ENCODE data around the gene IQCK. TPM values are rescaled to one million over a fixed set of nuclear protein-coding genes. Genes with fewer than 3 reads are reported as not detected.

IQCK gene
- total and polyA plus RNA-seq, 10 donors = 3.6 to 19.9 (median 7.4) TPM

DNA sequence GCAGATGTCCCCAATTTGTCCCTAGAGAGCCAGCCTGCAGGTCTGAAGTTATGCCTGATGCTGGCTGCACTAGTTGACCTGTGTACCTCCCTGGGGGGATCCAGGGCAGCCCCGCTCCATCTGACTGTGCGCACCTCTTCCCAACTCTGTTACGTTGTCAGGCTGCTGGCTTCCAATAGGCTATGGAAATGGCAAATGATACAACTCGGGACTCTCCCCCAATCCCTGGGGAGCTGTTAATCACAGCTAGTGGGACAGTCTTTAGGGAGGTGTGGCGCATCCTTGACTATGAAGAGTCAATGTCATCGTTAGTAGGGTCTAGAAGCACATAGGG is 136.4 kb downstream of the IQCK start:
- Histone ChIP-seq H3K36me3 (no peaks in the 10 kb centered on the region), H3K4me1 (peaks cover 0 to 9% (median 0%) of the 10 kb centered on the region in 6 donors), H3K27me3 (replicated peaks in 1 of 7) (no peaks in the 10 kb centered on the region), H3K4me3 (no peak overlapping the region), H3K27ac (no peak overlapping the region), H3K9me3 (no peaks in the 10 kb centered on the region)
- intact Hi-C loops (cut with DNase I; ENCODE audit: low total_unique reads) = no loop called here
- WGBS, 5 donors = 79 to 88% (median 87%) methylated on average over 6 of the region's 6 CpGs
- TF ChIP-seq, protein P1, sequence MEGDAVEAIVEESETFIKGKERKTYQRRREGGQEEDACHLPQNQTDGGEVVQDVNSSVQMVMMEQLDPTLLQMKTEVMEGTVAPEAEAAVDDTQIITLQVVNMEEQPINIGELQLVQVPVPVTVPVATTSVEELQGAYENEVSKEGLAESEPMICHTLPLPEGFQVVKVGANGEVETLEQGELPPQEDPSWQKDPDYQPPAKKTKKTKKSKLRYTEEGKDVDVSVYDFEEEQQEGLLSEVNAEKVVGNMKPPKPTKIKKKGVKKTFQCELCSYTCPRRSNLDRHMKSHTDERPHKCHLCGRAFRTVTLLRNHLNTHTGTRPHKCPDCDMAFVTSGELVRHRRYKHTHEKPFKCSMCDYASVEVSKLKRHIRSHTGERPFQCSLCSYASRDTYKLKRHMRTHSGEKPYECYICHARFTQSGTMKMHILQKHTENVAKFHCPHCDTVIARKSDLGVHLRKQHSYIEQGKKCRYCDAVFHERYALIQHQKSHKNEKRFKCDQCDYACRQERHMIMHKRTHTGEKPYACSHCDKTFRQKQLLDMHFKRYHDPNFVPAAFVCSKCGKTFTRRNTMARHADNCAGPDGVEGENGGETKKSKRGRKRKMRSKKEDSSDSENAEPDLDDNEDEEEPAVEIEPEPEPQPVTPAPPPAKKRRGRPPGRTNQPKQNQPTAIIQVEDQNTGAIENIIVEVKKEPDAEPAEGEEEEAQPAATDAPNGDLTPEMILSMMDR (IDR thresholded peaks at IDR 0.05 in 8 of 11, conservative IDR thresholded peaks at IDR 0.05 in 3 of 11) = no peak
- no peak for TF ChIP-seq POLR2A (IDR thresholded peaks at IDR 0.05)
- no peak for TF ChIP-seq POLR2AphosphoS5 (IDR thresholded peaks at IDR 0.05)
- no peak for DNase-seq

DNA sequence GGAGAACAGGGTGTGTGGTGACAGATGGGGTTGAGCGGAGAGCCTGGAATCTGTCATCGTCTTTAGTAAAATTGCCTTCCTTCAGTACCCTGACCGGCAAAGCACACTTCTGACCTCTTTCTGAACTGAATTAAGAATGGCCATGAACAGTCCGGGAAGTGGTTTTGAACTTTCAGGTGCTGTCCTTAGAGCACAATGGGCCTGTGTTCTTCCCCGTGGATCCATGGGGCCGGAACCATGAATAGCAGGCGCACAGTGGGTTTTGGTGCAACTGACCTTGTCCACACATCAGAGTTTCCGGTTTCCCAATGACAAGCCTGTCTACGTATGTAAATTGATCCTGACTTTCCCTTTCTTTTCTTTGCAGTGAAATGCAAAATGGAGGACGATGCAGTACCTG is 138.0 kb downstream of the IQCK start:
- WGBS, 5 donors = 70 to 85% (median 78%) methylated on average over 10 of the region's 10 CpGs
- H3K27me3 ChIP-seq (replicated peaks in 1 of 7) = no peaks in the 10 kb centered on the region
- H3K9me3 ChIP-seq = no peaks in the 10 kb centered on the region
- no peak overlapping the region for H3K4me3 ChIP-seq
- H3K27ac ChIP-seq = no peak overlapping the region
- TF ChIP-seq, protein P1 (IDR thresholded peaks at IDR 0.05 in 8 of 11, conservative IDR thresholded peaks at IDR 0.05 in 3 of 11) = no peak
- no peak for TF ChIP-seq POLR2A (IDR thresholded peaks at IDR 0.05)
- TF ChIP-seq POLR2AphosphoS5 (IDR thresholded peaks at IDR 0.05) = no peak
- intact Hi-C loops (cut with DNase I; ENCODE audit: low total_unique reads) = no loop called here
- peaks cover 0 to 6% (median 0%) of the 10 kb centered on the region in 6 donors for H3K4me1 ChIP-seq
- DNase-seq = no peak
- no peaks in the 10 kb centered on the region for H3K36me3 ChIP-seq

DNA sequence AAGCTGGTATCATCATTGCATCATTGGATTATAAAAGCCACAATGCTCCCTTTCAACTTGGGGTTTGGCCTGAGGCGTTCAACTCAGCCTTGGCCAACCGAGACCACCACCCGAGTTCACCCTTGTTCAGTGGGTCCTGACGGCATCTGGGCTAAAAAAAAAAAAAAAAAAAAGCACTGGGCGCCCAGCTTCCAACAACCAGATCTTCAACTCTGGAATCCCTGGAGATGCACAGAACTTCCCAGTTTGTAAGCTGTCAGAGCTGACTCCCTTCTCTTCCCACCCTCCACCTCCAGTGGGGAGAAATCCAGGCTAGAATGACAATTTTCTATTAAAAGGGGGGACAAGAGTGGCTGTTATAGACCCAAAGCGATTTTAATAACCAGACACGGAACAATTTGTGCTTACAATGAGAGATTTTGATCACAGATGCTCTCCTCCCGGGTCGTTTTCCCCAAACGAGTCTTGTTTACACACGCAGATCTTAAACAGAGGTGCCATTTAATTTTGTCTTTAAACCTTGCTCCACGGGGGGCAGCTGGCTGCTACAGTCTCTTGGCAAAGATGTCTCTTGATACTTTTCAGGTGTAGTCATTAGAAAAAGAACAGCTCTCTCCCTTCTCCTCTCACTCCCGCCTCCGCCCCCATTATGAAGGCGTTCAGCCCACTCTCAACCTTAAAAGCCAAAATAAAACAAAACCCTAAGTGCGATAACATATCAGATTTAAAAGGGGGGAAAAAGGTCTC is 139.7 kb downstream of the IQCK start:
- 82 to 90% (median 84%) methylated on average over 16 of the region's 16 CpGs for WGBS, 5 donors
- TF ChIP-seq POLR2A (IDR thresholded peaks at IDR 0.05) (no peak), POLR2AphosphoS5 (IDR thresholded peaks at IDR 0.05) (no peak)
- TF ChIP-seq, protein P1 (IDR thresholded peaks at IDR 0.05 in 8 of 11, conservative IDR thresholded peaks at IDR 0.05 in 3 of 11) = no peak
- intact Hi-C loops (cut with DNase I; ENCODE audit: low total_unique reads) = no loop called here
- Histone ChIP-seq H3K27me3 (replicated peaks in 1 of 7) (no peaks in the 10 kb centered on the region), H3K4me3 (no peak overlapping the region), H3K9me3 (no peaks in the 10 kb centered on the region), H3K27ac (no peak overlapping the region), H3K4me1 (no peaks in the 10 kb centered on the region), H3K36me3 (no peaks in the 10 kb centered on the region)
- DNase-seq = no peak

DNA sequence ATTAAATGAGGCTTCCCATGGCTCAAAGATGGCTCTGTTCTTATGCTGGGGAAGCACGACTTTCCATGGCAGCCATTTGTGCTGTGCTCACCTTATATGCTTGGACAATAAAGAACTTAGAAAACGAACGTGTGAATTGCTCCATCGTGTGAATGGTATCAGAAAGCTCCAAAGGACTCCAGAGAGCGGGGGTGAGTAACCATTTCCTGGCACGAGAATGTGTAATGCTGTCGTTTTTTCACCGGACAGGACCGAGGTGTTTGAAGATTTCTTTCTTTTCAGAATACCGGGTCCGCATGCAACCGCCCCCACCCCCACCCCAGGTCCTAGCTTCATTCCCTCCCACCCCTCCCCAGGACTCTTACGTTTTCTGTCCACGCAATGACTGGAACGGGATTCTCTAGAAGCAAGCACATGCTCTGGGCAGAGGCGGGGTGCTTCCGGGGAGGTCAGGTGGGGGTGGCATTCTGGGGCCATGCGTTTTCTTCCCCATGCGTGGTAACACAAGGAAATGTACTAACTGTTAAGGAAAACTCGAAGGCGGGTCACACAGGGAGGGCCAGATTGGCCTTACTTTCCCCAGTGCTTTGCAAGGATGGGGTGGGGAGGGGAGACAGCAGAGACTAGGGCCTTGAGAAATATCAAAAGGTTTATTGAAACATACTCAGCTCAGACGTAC is 140.4 kb downstream of the IQCK start:
- H3K4me3 ChIP-seq = no peak overlapping the region
- DNase-seq = peak; percentile 24
- no peaks in the 10 kb centered on the region for H3K9me3 ChIP-seq
- H3K36me3 ChIP-seq = no peaks in the 10 kb centered on the region
- H3K4me1 ChIP-seq = no peaks in the 10 kb centered on the region
- intact Hi-C loops (cut with DNase I; ENCODE audit: low total_unique reads) = no loop called here
- no peak overlapping the region for H3K27ac ChIP-seq
- no peaks in the 10 kb centered on the region for H3K27me3 ChIP-seq (replicated peaks in 1 of 7)
- no peak for TF ChIP-seq POLR2AphosphoS5 (IDR thresholded peaks at IDR 0.05)
- TF ChIP-seq, protein P1 (IDR thresholded peaks at IDR 0.05 in 8 of 11, conservative IDR thresholded peaks at IDR 0.05 in 3 of 11) = no peak
- TF ChIP-seq POLR2A (IDR thresholded peaks at IDR 0.05) = no peak
- 84 to 89% (median 86%) methylated on average over 22 of the region's 22 CpGs for WGBS, 5 donors
